ENCODE measurements around the gene NCOR1. TPM values are rescaled to one million over a fixed set of nuclear protein-coding genes. Genes with fewer than 3 reads are reported as not detected.
"Not testable (repeated sequence)": the region's sequence is repeated elsewhere in the genome, so short reads cannot be mapped to it uniquely, and the experiment has no call there.

The NCOR1 gene
- polyA plus RNA-seq, 1 donor: 54.2 TPM

GRCh38 chr17:16150251-16150856 lies 65.0 kb downstream of the NCOR1 start:
- DNase-seq (ENCODE audit: low read depth): no peak

GRCh38 chr17:16148596-16148995 lies 66.7 kb downstream of the NCOR1 start:
- DNase-seq (ENCODE audit: low read depth): no peak

GRCh38 chr17:16145319-16145890 lies 69.9 kb downstream of the NCOR1 start:
- DNase-seq (ENCODE audit: low read depth): not testable (repeated sequence)

- DNase-seq (ENCODE audit: low read depth): no peak
Measured at GRCh38 chr17:16141685-16142084, 73.6 kb downstream of the NCOR1 start.

- DNase-seq (ENCODE audit: low read depth): no peak
Measured at GRCh38 chr17:16140854-16141253, 74.5 kb downstream of the NCOR1 start.

GRCh38 chr17:16135461-16135860 lies 79.9 kb downstream of the NCOR1 start:
- no peak for DNase-seq (ENCODE audit: low read depth)

- no peak for DNase-seq (ENCODE audit: low read depth)
Measured at GRCh38 chr17:16131593-16131992, 83.7 kb downstream of the NCOR1 start.

- no peak for DNase-seq (ENCODE audit: low read depth)
Measured at GRCh38 chr17:16129441-16130205, 85.7 kb downstream of the NCOR1 start.

- no peak for DNase-seq (ENCODE audit: low read depth)
Measured at GRCh38 chr17:16123531-16123930, 91.8 kb downstream of the NCOR1 start.

GRCh38 chr17:16122697-16123434 lies 92.5 kb downstream of the NCOR1 start:
- no peak for DNase-seq (ENCODE audit: low read depth)

GRCh38 chr17:16121915-16122314 lies 93.4 kb downstream of the NCOR1 start:
- DNase-seq (ENCODE audit: low read depth): no peak

- DNase-seq (ENCODE audit: low read depth): no peak
Measured at GRCh38 chr17:16120937-16121336, 94.4 kb downstream of the NCOR1 start.

- no peak for DNase-seq (ENCODE audit: low read depth)
Measured at GRCh38 chr17:16117149-16117548, 98.2 kb downstream of the NCOR1 start.

- not testable (repeated sequence) for DNase-seq (ENCODE audit: low read depth)
Measured at GRCh38 chr17:16115077-16115698, 100.1 kb downstream of the NCOR1 start.

GRCh38 chr17:16108871-16109270 lies 106.5 kb downstream of the NCOR1 start:
- DNase-seq (ENCODE audit: low read depth): no peak

GRCh38 chr17:16108386-16108785 lies 106.9 kb downstream of the NCOR1 start:
- DNase-seq (ENCODE audit: low read depth): no peak

GRCh38 chr17:16107165-16107770 lies 108.1 kb downstream of the NCOR1 start:
- DNase-seq (ENCODE audit: low read depth): no peak

GRCh38 chr17:16106161-16106891 lies 109.0 kb downstream of the NCOR1 start:
- peak; percentile 11 for DNase-seq (ENCODE audit: low read depth)

GRCh38 chr17:16104189-16104588 lies 111.1 kb downstream of the NCOR1 start:
- DNase-seq (ENCODE audit: low read depth): no peak

- DNase-seq (ENCODE audit: low read depth): no peak
Measured at GRCh38 chr17:16101440-16101839, 113.9 kb downstream of the NCOR1 start.

All from forelimb muscle (tissue), 1 donor.